GM23338 (cell line): ENCODE results near the gene NTN4.

Experiments
- CREB1 ChIP-seq: fragments of 250-450 bp; sonication (Bioruptor Pico); IDR thresholded peaks from 2 replicates; pipeline ENCODE4 v1.5.0; 2020; ENCODE audit warnings: low read depth, mild to moderate bottlenecking, moderate library complexity
- EZH2 ChIP-seq: fragments of 200-600 bp; sonication (generic); IDR thresholded peaks from one replicate; pipeline ENCODE4 v1.8.0; 2017; ENCODE audit warnings: antibody characterized with exemption, mild to moderate bottlenecking, low read depth; ENCODE audit not compliant: unreplicated experiment
- EZH2phosphoT487 ChIP-seq: fragments of 200-600 bp; sonication (generic); IDR thresholded peaks from one replicate; pipeline ENCODE4 v1.8.1; 2018; ENCODE audit warnings: antibody characterized with exemption; ENCODE audit not compliant: unreplicated experiment
- JUNB ChIP-seq: IDR thresholded peaks from one replicate; pipeline ENCODE4 v1.6.1; 2016; ENCODE audit warnings: antibody characterized with exemption; ENCODE audit not compliant: unreplicated experiment
- STAT1 ChIP-seq: IDR thresholded peaks from one replicate; pipeline ENCODE4 v1.6.1; 2016; ENCODE audit warnings: antibody characterized with exemption; ENCODE audit not compliant: unreplicated experiment
- ZNF114 ChIP-seq: fragments of 250-450 bp; sonication (Bioruptor Pico); IDR thresholded peaks from 2 replicates; pipeline ENCODE4 v1.5.0; 2020; ENCODE audit warnings: mild to moderate bottlenecking, moderate library complexity
- TF ChIP-seq, protein P1 (sequence below), 2 experiments: fragments of 200-600 bp in 1 of 2; sonication (generic) in 1 of 2; conservative IDR thresholded peaks; 2 replicates each; pipeline versions ENCODE4 v1.5.1 to v1.6.1; 2016 to 2017; ENCODE audit warnings: antibody characterized with exemption in 2 of 2, low read depth in 2 of 2, mild to moderate bottlenecking in 2 of 2, moderate library complexity in 1 of 2
- TF ChIP-seq, protein P2 (sequence below): IDR thresholded peaks from 2 replicates; pipeline ENCODE4 v1.6.1; 2016; ENCODE audit warnings: antibody characterized with exemption
- TF ChIP-seq, protein P3 (sequence below): IDR thresholded peaks from one replicate; pipeline ENCODE4 v1.6.1; 2018; ENCODE audit warnings: antibody characterized with exemption; ENCODE audit not compliant: unreplicated experiment

DNA sequence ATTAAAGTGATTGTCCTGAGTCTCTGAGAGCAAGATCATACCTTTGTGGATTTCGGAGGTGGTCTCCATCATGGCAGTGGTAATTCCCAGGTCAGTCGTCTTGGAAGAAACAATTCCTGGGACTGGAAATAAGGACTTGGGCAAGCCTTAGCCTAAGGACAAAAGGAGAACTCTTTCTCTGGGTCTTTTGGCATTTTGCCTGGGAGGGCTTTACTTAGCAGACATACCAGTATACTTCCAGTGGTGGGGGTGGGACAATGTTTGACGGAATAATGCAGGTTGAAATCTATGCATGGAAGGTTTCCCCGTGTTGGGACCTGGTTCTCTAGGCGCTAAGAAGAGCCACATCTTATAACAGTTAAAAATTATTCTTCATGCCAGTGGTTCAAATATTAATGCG is 168.8 kb downstream of the NTN4 start:
- TF ChIP-seq, protein P1, sequence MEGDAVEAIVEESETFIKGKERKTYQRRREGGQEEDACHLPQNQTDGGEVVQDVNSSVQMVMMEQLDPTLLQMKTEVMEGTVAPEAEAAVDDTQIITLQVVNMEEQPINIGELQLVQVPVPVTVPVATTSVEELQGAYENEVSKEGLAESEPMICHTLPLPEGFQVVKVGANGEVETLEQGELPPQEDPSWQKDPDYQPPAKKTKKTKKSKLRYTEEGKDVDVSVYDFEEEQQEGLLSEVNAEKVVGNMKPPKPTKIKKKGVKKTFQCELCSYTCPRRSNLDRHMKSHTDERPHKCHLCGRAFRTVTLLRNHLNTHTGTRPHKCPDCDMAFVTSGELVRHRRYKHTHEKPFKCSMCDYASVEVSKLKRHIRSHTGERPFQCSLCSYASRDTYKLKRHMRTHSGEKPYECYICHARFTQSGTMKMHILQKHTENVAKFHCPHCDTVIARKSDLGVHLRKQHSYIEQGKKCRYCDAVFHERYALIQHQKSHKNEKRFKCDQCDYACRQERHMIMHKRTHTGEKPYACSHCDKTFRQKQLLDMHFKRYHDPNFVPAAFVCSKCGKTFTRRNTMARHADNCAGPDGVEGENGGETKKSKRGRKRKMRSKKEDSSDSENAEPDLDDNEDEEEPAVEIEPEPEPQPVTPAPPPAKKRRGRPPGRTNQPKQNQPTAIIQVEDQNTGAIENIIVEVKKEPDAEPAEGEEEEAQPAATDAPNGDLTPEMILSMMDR (conservative IDR thresholded peaks at IDR 0.05; ENCODE audit: low read depth in 2 of 2), result no peak
- TF ChIP-seq, protein P2, sequence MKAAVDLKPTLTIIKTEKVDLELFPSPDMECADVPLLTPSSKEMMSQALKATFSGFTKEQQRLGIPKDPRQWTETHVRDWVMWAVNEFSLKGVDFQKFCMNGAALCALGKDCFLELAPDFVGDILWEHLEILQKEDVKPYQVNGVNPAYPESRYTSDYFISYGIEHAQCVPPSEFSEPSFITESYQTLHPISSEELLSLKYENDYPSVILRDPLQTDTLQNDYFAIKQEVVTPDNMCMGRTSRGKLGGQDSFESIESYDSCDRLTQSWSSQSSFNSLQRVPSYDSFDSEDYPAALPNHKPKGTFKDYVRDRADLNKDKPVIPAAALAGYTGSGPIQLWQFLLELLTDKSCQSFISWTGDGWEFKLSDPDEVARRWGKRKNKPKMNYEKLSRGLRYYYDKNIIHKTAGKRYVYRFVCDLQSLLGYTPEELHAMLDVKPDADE, result no peak
- TF ChIP-seq JUNB, result no peak
- TF ChIP-seq CREB1, result no peak
- no peak for TF ChIP-seq EZH2
- no peak for TF ChIP-seq EZH2phosphoT487
- no peak for TF ChIP-seq STAT1
- TF ChIP-seq, protein P3, sequence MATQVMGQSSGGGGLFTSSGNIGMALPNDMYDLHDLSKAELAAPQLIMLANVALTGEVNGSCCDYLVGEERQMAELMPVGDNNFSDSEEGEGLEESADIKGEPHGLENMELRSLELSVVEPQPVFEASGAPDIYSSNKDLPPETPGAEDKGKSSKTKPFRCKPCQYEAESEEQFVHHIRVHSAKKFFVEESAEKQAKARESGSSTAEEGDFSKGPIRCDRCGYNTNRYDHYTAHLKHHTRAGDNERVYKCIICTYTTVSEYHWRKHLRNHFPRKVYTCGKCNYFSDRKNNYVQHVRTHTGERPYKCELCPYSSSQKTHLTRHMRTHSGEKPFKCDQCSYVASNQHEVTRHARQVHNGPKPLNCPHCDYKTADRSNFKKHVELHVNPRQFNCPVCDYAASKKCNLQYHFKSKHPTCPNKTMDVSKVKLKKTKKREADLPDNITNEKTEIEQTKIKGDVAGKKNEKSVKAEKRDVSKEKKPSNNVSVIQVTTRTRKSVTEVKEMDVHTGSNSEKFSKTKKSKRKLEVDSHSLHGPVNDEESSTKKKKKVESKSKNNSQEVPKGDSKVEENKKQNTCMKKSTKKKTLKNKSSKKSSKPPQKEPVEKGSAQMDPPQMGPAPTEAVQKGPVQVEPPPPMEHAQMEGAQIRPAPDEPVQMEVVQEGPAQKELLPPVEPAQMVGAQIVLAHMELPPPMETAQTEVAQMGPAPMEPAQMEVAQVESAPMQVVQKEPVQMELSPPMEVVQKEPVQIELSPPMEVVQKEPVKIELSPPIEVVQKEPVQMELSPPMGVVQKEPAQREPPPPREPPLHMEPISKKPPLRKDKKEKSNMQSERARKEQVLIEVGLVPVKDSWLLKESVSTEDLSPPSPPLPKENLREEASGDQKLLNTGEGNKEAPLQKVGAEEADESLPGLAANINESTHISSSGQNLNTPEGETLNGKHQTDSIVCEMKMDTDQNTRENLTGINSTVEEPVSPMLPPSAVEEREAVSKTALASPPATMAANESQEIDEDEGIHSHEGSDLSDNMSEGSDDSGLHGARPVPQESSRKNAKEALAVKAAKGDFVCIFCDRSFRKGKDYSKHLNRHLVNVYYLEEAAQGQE, result no peak
- TF ChIP-seq ZNF114 (CRISPR knock-in tag), result no peak
